Natural killer cell (primary cell): ENCODE measurements around the gene TBX5. TPM values are rescaled to one million over a fixed set of nuclear protein-coding genes. Genes with fewer than 3 reads are reported as not detected.

Experiments
- ATAC-seq, 3 donors: fragments of 150-1000 bp in 2 of 3; fragments of 200-7000 bp in 1 of 3; cut with Tn5 transposase; 1 replicate in 1 of 3; 2 replicates in 2 of 3; pipeline ENCODE4 v1.10.0; 2021; ENCODE audit warnings: mild to moderate bottlenecking in 2 of 3, moderate library complexity in 2 of 3
- DNase-seq, 2 donors: peaks; one replicate each; pipeline versions ENCODE4 v3.0.0 to v3.0.0-alpha.2; 2013 to 2021; ENCODE audit warnings: mixed read lengths in 1 of 2
- H3K27ac ChIP-seq: one replicate; pipeline ENCODE4 v1.5.1; 2013; ENCODE audit warnings: mild to moderate bottlenecking, low read length
- H3K27me3 ChIP-seq: one replicate; pipeline ENCODE4 v1.6.1; 2013; ENCODE audit warnings: low read length; ENCODE audit not compliant: control insufficient read depth, insufficient read depth
- H3K36me3 ChIP-seq: one replicate; pipeline ENCODE4 v1.6.1; 2013; ENCODE audit warnings: low read length; ENCODE audit not compliant: control insufficient read depth, insufficient read depth
- H3K4me1 ChIP-seq: one replicate; pipeline ENCODE4 v1.6.1; 2013; ENCODE audit warnings: low read length; ENCODE audit not compliant: control insufficient read depth, insufficient read depth
- H3K4me3 ChIP-seq: one replicate; pipeline ENCODE4 v1.5.1; 2013; ENCODE audit warnings: low read length
- H3K9me3 ChIP-seq: one replicate; pipeline ENCODE4 v1.6.1; 2013; ENCODE audit warnings: low read length; ENCODE audit not compliant: control insufficient read depth, insufficient read depth
- H3K27ac Mint-ChIP-seq, 2 donors: one replicate each; pipeline ENCODE4 v1.8.0; 2022; ENCODE audit warnings: mild to moderate bottlenecking in 2 of 2, mixed read lengths in 2 of 2, moderate library complexity in 1 of 2
- H3K27me3 Mint-ChIP-seq, 2 donors: one replicate each; pipeline ENCODE4 v1.8.0; 2022; ENCODE audit warnings: low read depth in 2 of 2, mixed read lengths in 2 of 2
- H3K36me3 Mint-ChIP-seq: one replicate; pipeline ENCODE4 v1.8.0; 2022; ENCODE audit warnings: mixed read lengths
- H3K4me1 Mint-ChIP-seq, 2 donors: one replicate each; pipeline ENCODE4 v1.8.0; 2022; ENCODE audit warnings: mixed read lengths in 2 of 2
- H3K4me3 Mint-ChIP-seq: one replicate; pipeline ENCODE4 v1.8.0; 2022; ENCODE audit warnings: mild to moderate bottlenecking, moderate library complexity, mixed read lengths
- H3K9me3 Mint-ChIP-seq, 2 donors: one replicate each; pipeline ENCODE4 v1.8.0; 2022; ENCODE audit warnings: mixed read lengths in 2 of 2
- CTCF ChIP-seq: fragments of 200-600 bp; IDR thresholded peaks from one replicate; pipeline ENCODE4 v1.8.0; 2022; ENCODE audit warnings: antibody characterized with exemption
- WGBS: methylation state at CpG from one replicate; pipeline ENCODE4 v1.1.7; 2013; ENCODE audit warnings: missing lambda C conversion rate; ENCODE audit not compliant: insufficient coverage; 5-methylcytosine and 5-hydroxymethylcytosine counted together
- intact Hi-C: fragments of 100-400 bp; cut with micrococcal nuclease; formaldehyde crosslinking; loops from one replicate; pipeline ENCODE4 v1.14.2; 2022
- total RNA-seq, 4 donors: library from RNA; stranded (reverse); fragments of 120-200 nt in 1 of 4; gene quantifications; one replicate each; pipeline versions ENCODE4 v1.2.3 to v1.2.4, GENCODE V29; 2013 to 2022

Gene TBX5
- total RNA-seq, 3 donors from 2014 or later (not counting 1 experiment from before 2014, with no cell fraction given) = not detected

GRCh38 chr12:114344831-114345230 lies 61.1 kb downstream of the TBX5 start:
- no peak overlapping the region for H3K4me3 ChIP-seq
- TF ChIP-seq CTCF = no peak
- DNase-seq = no peak
- H3K27me3 ChIP-seq = no peaks in the 10 kb centered on the region
- WGBS = 38% methylated on average over 1 of the region's 2 CpGs
- H3K9me3 ChIP-seq = no peaks in the 10 kb centered on the region
- Mint-ChIP-seq H3K4me1 (no peaks in the 10 kb centered on the region), H3K36me3 (no peaks in the 10 kb centered on the region), H3K9me3 (no peaks in the 10 kb centered on the region), H3K27me3 (peaks cover 0 to 4% of the 10 kb centered on the region in 2 donors), H3K4me3 (no peak overlapping the region), H3K27ac (no peak overlapping the region)
- H3K27ac ChIP-seq = no peak overlapping the region
- no peaks in the 10 kb centered on the region for H3K4me1 ChIP-seq
- no peak for ATAC-seq
- intact Hi-C loops = no loop called here
- H3K36me3 ChIP-seq = no peaks in the 10 kb centered on the region

DNA sequence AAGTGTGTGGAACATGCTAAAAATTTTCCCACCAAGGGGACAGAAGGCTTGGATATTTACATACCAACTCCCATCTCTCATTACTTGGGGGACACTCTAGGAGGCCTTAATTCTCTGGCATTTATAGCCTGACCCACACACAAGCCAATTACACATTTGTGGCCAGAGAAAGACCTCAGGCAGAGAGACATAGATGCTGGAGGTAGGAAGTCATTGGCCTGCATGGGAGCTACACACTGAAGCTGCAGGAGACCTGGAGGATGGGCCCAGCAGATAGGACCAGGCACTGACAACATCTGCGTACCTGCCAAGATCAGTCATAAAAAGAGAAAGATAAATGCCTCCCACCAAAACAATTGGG lies 61.7 kb downstream of the TBX5 start:
- Histone ChIP-seq H3K4me1 (no peaks in the 10 kb centered on the region), H3K27ac (no peak overlapping the region), H3K36me3 (no peaks in the 10 kb centered on the region), H3K9me3 (no peaks in the 10 kb centered on the region), H3K4me3 (no peak overlapping the region), H3K27me3 (no peaks in the 10 kb centered on the region)
- no peak for TF ChIP-seq CTCF
- Mint-ChIP-seq H3K4me3 (no peak overlapping the region), H3K36me3 (no peaks in the 10 kb centered on the region), H3K4me1 (no peaks in the 10 kb centered on the region), H3K9me3 (no peaks in the 10 kb centered on the region), H3K27me3 (peaks cover 0 to 4% of the 10 kb centered on the region in 2 donors), H3K27ac (no peak overlapping the region)
- DNase-seq = no peak
- 87% methylated on average over 1 of the region's 1 CpG for WGBS
- no peak for ATAC-seq
- intact Hi-C loops = no loop called here

- H3K4me1 Mint-ChIP-seq = no peaks in the 10 kb centered on the region
- H3K27ac Mint-ChIP-seq = no peak overlapping the region
- Histone ChIP-seq H3K27ac (no peak overlapping the region), H3K4me3 (no peak overlapping the region), H3K9me3 (no peaks in the 10 kb centered on the region), H3K27me3 (no peaks in the 10 kb centered on the region), H3K4me1 (no peaks in the 10 kb centered on the region), H3K36me3 (no peaks in the 10 kb centered on the region)
- peaks cover 0 to 4% of the 10 kb centered on the region in 2 donors for H3K27me3 Mint-ChIP-seq
- no peak overlapping the region for H3K4me3 Mint-ChIP-seq
- H3K36me3 Mint-ChIP-seq = no peaks in the 10 kb centered on the region
- no peak for DNase-seq
- no peak for ATAC-seq
- no peaks in the 10 kb centered on the region for H3K9me3 Mint-ChIP-seq
- TF ChIP-seq CTCF = no peak
- intact Hi-C loops = no loop called here
- WGBS = 85% methylated on average over 3 of the region's 4 CpGs
These were observed 62.2 kb downstream of the TBX5 start for GRCh38 chr12:114343585-114344302.

- TF ChIP-seq CTCF = no peak
- Histone ChIP-seq H3K27ac (no peak overlapping the region), H3K4me1 (no peaks in the 10 kb centered on the region), H3K9me3 (no peaks in the 10 kb centered on the region), H3K36me3 (no peaks in the 10 kb centered on the region), H3K4me3 (no peak overlapping the region), H3K27me3 (no peaks in the 10 kb centered on the region)
- Mint-ChIP-seq H3K4me3 (no peak overlapping the region), H3K27ac (no peak overlapping the region), H3K4me1 (no peaks in the 10 kb centered on the region), H3K9me3 (no peaks in the 10 kb centered on the region), H3K27me3 (peaks cover 0 to 4% of the 10 kb centered on the region in 2 donors), H3K36me3 (no peaks in the 10 kb centered on the region)
- WGBS = 69% methylated on average over 3 of the region's 5 CpGs
- DNase-seq (no peak), ATAC-seq (no peak)
- intact Hi-C loops = no loop called here
These were observed 63.3 kb downstream of the TBX5 start for GRCh38 chr12:114342656-114343055.
